Measurements from ENCODE around the gene UBXN10. TPM values are rescaled to one million over a fixed set of nuclear protein-coding genes. Genes with fewer than 3 reads are reported as not detected.

The UBXN10 gene
- total and polyA plus RNA-seq, 2 donors (not counting 3 experiments of a cell fraction or from before 2014, with no cell fraction given) = not detected

DNA sequence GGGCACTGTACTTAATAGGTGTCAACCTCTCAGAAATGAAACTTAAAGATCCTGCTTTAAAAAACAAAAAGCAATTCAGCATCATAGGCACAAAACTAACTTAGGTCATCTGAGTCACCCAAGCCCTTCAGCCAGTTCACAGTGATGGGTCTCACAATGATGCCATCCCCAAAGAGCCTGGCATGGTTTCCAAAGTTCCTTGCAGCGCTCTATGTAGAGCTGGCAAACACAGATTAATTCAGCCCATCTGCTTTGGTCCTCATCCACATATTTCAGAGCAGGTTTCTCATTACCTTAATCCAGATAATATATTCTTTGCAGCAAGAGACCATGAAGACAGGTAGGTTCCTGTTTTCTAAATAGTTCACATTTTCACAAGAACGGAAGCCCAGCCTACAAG lies 15.1 kb downstream of the UBXN10 start:
- Histone ChIP-seq H3K79me2 (ENCODE audit: control insufficient read depth, insufficient read depth, low read length) (no peaks in the 10 kb centered on the region), H3K27ac (ENCODE audit: insufficient read depth, low read depth, low read length) (no peak overlapping the region), H3K4me3 (replicated peaks in 1 of 3; ENCODE audit: insufficient read depth in 1 of 3, low read depth in 1 of 3, low read length in 3 of 3) (no peak overlapping the region), H2AFZ (ENCODE audit: low read depth, low read length) (no peak overlapping the region), H3K9ac (replicated peaks; ENCODE audit: extremely low read depth, insufficient read depth, low read length) (no peak overlapping the region), H3K27me3 (ENCODE audit: control insufficient read depth in 2 of 2, insufficient read depth in 2 of 2, low read length in 2 of 2) (peaks cover 7 to 10% of the 10 kb centered on the region in 2 experiments), H3K4me1 (ENCODE audit: control insufficient read depth, extremely low read depth, insufficient read depth, low read length) (no peaks in the 10 kb centered on the region), H4K20me1 (replicated peaks; ENCODE audit: control insufficient read depth, extremely low read depth, insufficient read depth, low read length) (no peaks in the 10 kb centered on the region), H3K9me3 (replicated peaks; ENCODE audit: control insufficient read depth, insufficient read depth, low read length) (no peaks in the 10 kb centered on the region), H3K9me1 (replicated peaks; ENCODE audit: control insufficient read depth, extremely low read depth, insufficient read depth, low read length) (no peaks in the 10 kb centered on the region), H3K36me3 (ENCODE audit: control insufficient read depth in 2 of 2, extremely low read depth in 1 of 2, insufficient read depth in 2 of 2, low read length in 2 of 2) (no peaks in the 10 kb centered on the region), H3K4me2 (ENCODE audit: insufficient read depth, low read length) (no peak overlapping the region)
- POLR2A ChIA-PET = no interaction called here
- FAIRE-seq = no peak
- DNase-seq (ENCODE audit: low read depth, low spot score) = no peak
- dilution Hi-C loops (cut with MboI; ENCODE audit: extremely low pct_ligation_motif_present, low sequenced_read_pairs) = no loop called here
- intact Hi-C loops (cut with micrococcal nuclease) = no loop called here
- no peak for TF ChIP-seq POLR2A (IDR thresholded peaks at IDR 0.05; ENCODE audit: low read depth, low read length)
- BruUV-seq (replicated peaks) = no TSS peak
- CTCF ChIA-PET = no interaction called here

DNA sequence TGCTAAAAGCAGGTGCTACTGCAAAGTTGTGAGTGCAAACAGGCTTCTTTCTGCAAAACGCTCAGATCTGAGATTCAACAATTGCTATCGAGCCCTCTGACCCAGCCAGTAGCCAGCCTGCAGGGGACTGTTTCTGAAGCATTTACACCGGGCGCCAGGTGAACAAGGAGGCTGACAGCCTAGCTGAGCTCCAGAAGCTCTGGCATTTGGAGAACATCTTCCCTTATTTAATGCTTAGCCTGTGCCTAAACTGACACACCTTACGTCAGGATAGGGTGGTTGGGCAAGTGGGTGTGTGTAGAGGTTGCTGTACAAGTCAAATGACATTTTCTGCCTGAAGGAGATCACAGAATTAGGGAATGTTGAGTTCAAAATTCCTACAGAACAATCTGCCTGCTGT lies 16.3 kb downstream of the UBXN10 start:
- H3K4me2 ChIP-seq (ENCODE audit: insufficient read depth, low read length) = no peak overlapping the region
- no peak overlapping the region for H3K9ac ChIP-seq (replicated peaks; ENCODE audit: extremely low read depth, insufficient read depth, low read length)
- no peak overlapping the region for H3K4me3 ChIP-seq (replicated peaks in 1 of 3; ENCODE audit: insufficient read depth in 1 of 3, low read depth in 1 of 3, low read length in 3 of 3)
- BruUV-seq (replicated peaks) = no TSS peak
- no peaks in the 10 kb centered on the region for H3K9me3 ChIP-seq (replicated peaks; ENCODE audit: control insufficient read depth, insufficient read depth, low read length)
- POLR2A ChIA-PET = no interaction called here
- H3K27me3 ChIP-seq (ENCODE audit: control insufficient read depth in 2 of 2, insufficient read depth in 2 of 2, low read length in 2 of 2) = peaks cover 7 to 10% of the 10 kb centered on the region in 2 experiments
- no peaks in the 10 kb centered on the region for H3K9me1 ChIP-seq (replicated peaks; ENCODE audit: control insufficient read depth, extremely low read depth, insufficient read depth, low read length)
- H3K4me1 ChIP-seq (ENCODE audit: control insufficient read depth, extremely low read depth, insufficient read depth, low read length) = no peaks in the 10 kb centered on the region
- intact Hi-C loops (cut with micrococcal nuclease) (no loop called here), dilution Hi-C loops (cut with MboI; ENCODE audit: extremely low pct_ligation_motif_present, low sequenced_read_pairs) (no loop called here)
- TF ChIP-seq, protein P1, sequence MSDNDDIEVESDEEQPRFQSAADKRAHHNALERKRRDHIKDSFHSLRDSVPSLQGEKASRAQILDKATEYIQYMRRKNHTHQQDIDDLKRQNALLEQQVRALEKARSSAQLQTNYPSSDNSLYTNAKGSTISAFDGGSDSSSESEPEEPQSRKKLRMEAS (IDR thresholded peaks at IDR 0.05; ENCODE audit: insufficient read depth, insufficient read length) = no peak
- no peak for TF ChIP-seq JUN (IDR thresholded peaks at IDR 0.05; ENCODE audit: borderline replicate concordance, insufficient read depth, insufficient read length, low read depth)
- no peak overlapping the region for H3K27ac ChIP-seq (ENCODE audit: insufficient read depth, low read depth, low read length)
- H4K20me1 ChIP-seq (replicated peaks; ENCODE audit: control insufficient read depth, extremely low read depth, insufficient read depth, low read length) = no peaks in the 10 kb centered on the region
- no peak overlapping the region for H2AFZ ChIP-seq (ENCODE audit: low read depth, low read length)
- DNase-seq (ENCODE audit: low read depth, low spot score) (no peak), FAIRE-seq (no peak)
- H3K36me3 ChIP-seq (ENCODE audit: control insufficient read depth in 2 of 2, extremely low read depth in 1 of 2, insufficient read depth in 2 of 2, low read length in 2 of 2) = no peaks in the 10 kb centered on the region
- H3K79me2 ChIP-seq (ENCODE audit: control insufficient read depth, insufficient read depth, low read length) = no peaks in the 10 kb centered on the region
- CTCF ChIA-PET = interaction anchor here (1.2 kb wide), 1 partner anchor 292 kb away, joined by 3 read pairs; no protein-coding TSS in a partner anchor

Measured in endothelial cell of umbilical vein (primary cell).